Neutrophil (primary cell): Measurements from ENCODE around the gene OAS2.

Experiments used
- H3K27ac ChIP-seq: fragments of 200-600 bp; sonication (generic); 2 replicates; pipeline ENCODE4 v1.5.1; 2016; ENCODE audit warnings: mild to moderate bottlenecking, moderate library complexity
- H3K27me3 ChIP-seq: fragments of 200-600 bp; sonication (generic); 2 replicates; pipeline ENCODE4 v1.6.0; 2016; ENCODE audit warnings: mild to moderate bottlenecking
- H3K36me3 ChIP-seq: fragments of 200-600 bp; sonication (generic); 2 replicates; pipeline ENCODE4 v1.5.1; 2017
- H3K4me1 ChIP-seq, 2 experiments: fragments of 200-600 bp in 1 of 2; sonication (generic) in 1 of 2; 1 replicate in 1 of 2; 2 replicates in 1 of 2; pipeline versions ENCODE4 v1.5.1 to v1.6.1; 2013 to 2016; ENCODE audit warnings: low read depth in 1 of 2, low read length in 1 of 2, mild to moderate bottlenecking in 1 of 2, moderate library complexity in 1 of 2; ENCODE audit not compliant: control insufficient read depth in 1 of 2, insufficient read depth in 1 of 2
- H3K4me3 ChIP-seq, 2 experiments: fragments of 200-600 bp in 1 of 2; sonication (generic) in 1 of 2; 1 replicate in 1 of 2; 2 replicates in 1 of 2; pipeline ENCODE4 v1.5.1; 2013 to 2016; ENCODE audit warnings: low read depth in 1 of 2, low read length in 1 of 2, mild to moderate bottlenecking in 1 of 2, moderate library complexity in 1 of 2
- H3K9me3 ChIP-seq: fragments of 200-600 bp; sonication (generic); 2 replicates; pipeline ENCODE4 v1.5.1; 2016
- CTCF ChIP-seq: fragments of 200-600 bp; sonication (generic); IDR thresholded peaks from 2 replicates; pipeline ENCODE4 v1.5.1; 2016; ENCODE audit warnings: antibody characterized with exemption

The OAS2 gene

GRCh38 chr12:112977139-112977538 lies 1.2 kb upstream of the OAS2 start:
- H3K36me3 ChIP-seq: no peaks in the 10 kb centered on the region
- TF ChIP-seq CTCF: no peak
- H3K27me3 ChIP-seq: no peaks in the 10 kb centered on the region
- no peak overlapping the region for H3K27ac ChIP-seq
- H3K9me3 ChIP-seq: no peaks in the 10 kb centered on the region
- H3K4me1 ChIP-seq: peaks cover 9 to 14% of the 10 kb centered on the region in 2 experiments
- no peak overlapping the region for H3K4me3 ChIP-seq

- Histone ChIP-seq H3K27me3 (no peaks in the 10 kb centered on the region), H3K4me1 (peaks cover 9 to 14% of the 10 kb centered on the region in 2 experiments), H3K4me3 (no peak overlapping the region), H3K36me3 (no peaks in the 10 kb centered on the region), H3K9me3 (no peaks in the 10 kb centered on the region), H3K27ac (peak overlapping the region; percentile 65)
- no peak for TF ChIP-seq CTCF
Observed at GRCh38 chr12:112977641-112978040, 678 bp upstream of the OAS2 start.

GRCh38 chr12:112979041-112979680 lies 842 bp downstream of the OAS2 start:
- Histone ChIP-seq H3K4me3 (peak overlapping the region; percentile 20 to 52), H3K9me3 (no peaks in the 10 kb centered on the region), H3K27ac (peak overlapping the region; percentile 65), H3K27me3 (no peaks in the 10 kb centered on the region), H3K4me1 (peaks cover 9 to 14% of the 10 kb centered on the region in 2 experiments), H3K36me3 (no peaks in the 10 kb centered on the region)
- TF ChIP-seq CTCF: no peak

- H3K9me3 ChIP-seq: no peaks in the 10 kb centered on the region
- H3K27me3 ChIP-seq: no peaks in the 10 kb centered on the region
- TF ChIP-seq CTCF: no peak
- H3K36me3 ChIP-seq: no peaks in the 10 kb centered on the region
- peaks cover 9 to 14% of the 10 kb centered on the region in 2 experiments for H3K4me1 ChIP-seq
- H3K4me3 ChIP-seq: no peak overlapping the region
- H3K27ac ChIP-seq: no peak overlapping the region
Observed at GRCh38 chr12:112980491-112981158, 2.3 kb downstream of the OAS2 start.

GRCh38 chr12:112985642-112986290 lies 7.4 kb downstream of the OAS2 start:
- no peaks in the 10 kb centered on the region for H3K4me1 ChIP-seq
- no peak overlapping the region for H3K4me3 ChIP-seq
- no peak for TF ChIP-seq CTCF
- H3K27ac ChIP-seq: no peak overlapping the region
- no peaks in the 10 kb centered on the region for H3K9me3 ChIP-seq
- no peaks in the 10 kb centered on the region for H3K27me3 ChIP-seq
- H3K36me3 ChIP-seq: no peaks in the 10 kb centered on the region
